Ovary (tissue), 9 donors: ENCODE results near the gene CRCP. TPM values are rescaled to one million over a fixed set of nuclear protein-coding genes. Genes with fewer than 3 reads are reported as not detected.

Source experiments
- DNase-seq, 5 donors: peaks; one replicate each; pipeline ENCODE4 v3.0.0-alpha.2; 2019 to 2020
- H3K27ac ChIP-seq, 2 donors: fragments of 200-600 bp; one replicate each; pipeline versions ENCODE4 v1.5.1 to v1.8.0; 2019 to 2022
- H3K27me3 ChIP-seq: fragments of 200-600 bp; one replicate; pipeline ENCODE4 v1.8.0; 2022
- H3K36me3 ChIP-seq: fragments of 200-600 bp; sonication (generic); one replicate; pipeline ENCODE4 v1.5.1; 2019
- H3K4me1 ChIP-seq: one replicate; pipeline ENCODE4 v1.8.1; 2013; ENCODE audit warnings: mild to moderate bottlenecking, moderate library complexity; ENCODE audit not compliant: insufficient read depth
- H3K4me3 ChIP-seq: fragments of 200-600 bp; sonication (generic); one replicate; pipeline ENCODE4 v1.5.1; 2017
- H3K9me3 ChIP-seq, 2 donors: fragments of 200-600 bp in 1 of 2; sonication (generic) in 1 of 2; one replicate each; pipeline versions ENCODE4 v1.5.1 to v1.8.1; 2013 to 2019; ENCODE audit warnings: mild to moderate bottlenecking in 1 of 2, moderate library complexity in 1 of 2
- CTCF ChIP-seq, 3 donors: fragments of 450-650 bp in 2 of 3; fragments of 200-600 bp in 1 of 3; IDR thresholded peaks; one replicate each; pipeline versions ENCODE4 v1.5.1 to v1.8.0; 2016 to 2022; ENCODE audit warnings: antibody characterized with exemption in 3 of 3, mild to moderate bottlenecking in 1 of 3
- EP300 ChIP-seq: sonication (generic); formaldehyde crosslinking; IDR thresholded peaks from one replicate; pipeline ENCODE4 v1.6.1; 2017; ENCODE audit warnings: antibody characterized with exemption
- POLR2A ChIP-seq: fragments of 450-650 bp; IDR thresholded peaks from one replicate; pipeline ENCODE4 v1.6.1; 2017; ENCODE audit warnings: antibody characterized with exemption, mild to moderate bottlenecking, moderate library complexity
- WGBS, 3 donors: extraction: QIAGEN DNeasy Blood & Tissue Kit in 1 of 3; methylation state at CpG; one replicate each; pipeline versions ENCODE4 v1.1.5 to v1.1.7; 2013 to 2017; 5-methylcytosine and 5-hydroxymethylcytosine counted together
- intact Hi-C, 4 donors: fragments of 100-400 bp; cut with DNase I; formaldehyde crosslinking; loops; one replicate each; pipeline versions ENCODE4 v1.11.0 to v1.15.1; 2022 to 2023
- polyA plus RNA-seq, 2 donors: library from polyadenylated mRNA; stranded (reverse); fragments of 200-250 nt in 1 of 2; fragments of 350-450 nt in 1 of 2; fragmentation: Illumina TruSeq in 1 of 2; extraction: RNeasy Lipid Tissue Mini Kit (QIAGEN cat#74804) in 1 of 2; gene quantifications; one replicate each; pipeline ENCODE4 v1.2.3, GENCODE V29; 2013 to 2014
- total RNA-seq, 7 donors: library from RNA; depleted of rRNA in 2 of 7; stranded (reverse); fragments of >200 nt in 2 of 7; fragmentation: NEBNext Ultra II Directional in 3 of 7; extraction: Animal tissue kit (Norgen Biotek cat#: 25700) in 3 of 7; gene quantifications; one replicate each; pipeline versions ENCODE4 v1.1.0 to v1.2.4, GENCODE V29; 2016 to 2023
- donor health status: DM: no; HTN: no; CAD: no; lungs with moderate emphysema.
- donor health status: DM: no; HTN: no; CAD: no.
- donor health status: Bipolar disorder and iron deficiency.
- donor health status: DM: yes; HTN: yes; CAD: no.
- donor health status: DM: no; HTN: no; CAD: no.
- donor health status: DM: yes; HTN: yes; CAD: no.

The CRCP gene
- total and polyA plus RNA-seq, 9 donors = 23.2 to 46.8 (median 29.1) TPM

- no peak overlapping the region for H3K4me3 ChIP-seq
- H3K36me3 ChIP-seq = no peaks in the 10 kb centered on the region
- no peak for DNase-seq
- 81 to 87% (median 84%) methylated on average over 3 of the region's 3 CpGs for WGBS, 3 donors
- no peaks in the 10 kb centered on the region for H3K27me3 ChIP-seq
- TF ChIP-seq POLR2A (no peak), EP300 (no peak), CTCF (IDR thresholded peaks at IDR 0.05) (no peak)
- intact Hi-C loops = no loop called here
- H3K9me3 ChIP-seq = no peaks in the 10 kb centered on the region
- H3K4me1 ChIP-seq = peaks cover 11% of the 10 kb centered on the region
- H3K27ac ChIP-seq = no peak overlapping the region
Measured at GRCh38 chr7:66157060-66157459, 42.4 kb downstream of the CRCP start.

- intact Hi-C loops = no loop called here
- WGBS, 3 donors = 88 to 91% (median 89%) methylated on average over 4 of the region's 4 CpGs
- TF ChIP-seq CTCF (IDR thresholded peaks at IDR 0.05) (no peak), POLR2A (no peak), EP300 (no peak)
Measured at GRCh38 chr7:66162622-66163021, 48.0 kb downstream of the CRCP start.

GRCh38 chr7:66163186-66163610 lies 48.6 kb downstream of the CRCP start:
- Histone ChIP-seq H3K4me3 (no peak overlapping the region), H3K4me1 (no peaks in the 10 kb centered on the region), H3K27ac (no peak overlapping the region), H3K9me3 (no peaks in the 10 kb centered on the region), H3K36me3 (no peaks in the 10 kb centered on the region), H3K27me3 (no peaks in the 10 kb centered on the region)
- TF ChIP-seq POLR2A = no peak
- no peak for TF ChIP-seq CTCF (IDR thresholded peaks at IDR 0.05)
- TF ChIP-seq EP300 = no peak
- intact Hi-C loops = no loop called here
- no peak for DNase-seq
- 97 to 100% (median 97%) methylated on average over 1 of the region's 1 CpG for WGBS, 3 donors

More at GRCh38 chr7:66162622-66163021, 48.0 kb downstream of the CRCP start:
- no peaks in the 10 kb centered on the region for H3K36me3 ChIP-seq
- no peaks in the 10 kb centered on the region for H3K27me3 ChIP-seq
- H3K4me1 ChIP-seq = no peaks in the 10 kb centered on the region
- no peak overlapping the region for H3K4me3 ChIP-seq
- no peak for DNase-seq
- no peak overlapping the region for H3K27ac ChIP-seq
- no peaks in the 10 kb centered on the region for H3K9me3 ChIP-seq

GRCh38 chr7:66164356-66164755 lies 49.7 kb downstream of the CRCP start:
- no peak overlapping the region for H3K4me3 ChIP-seq
- WGBS, 3 donors = 41 to 69% (median 59%) methylated on average over 7 of the region's 7 CpGs
- DNase-seq = no peak
- no peak overlapping the region for H3K27ac ChIP-seq
- no peak for TF ChIP-seq POLR2A
- no peaks in the 10 kb centered on the region for H3K27me3 ChIP-seq
- H3K9me3 ChIP-seq = no peaks in the 10 kb centered on the region
- intact Hi-C loops = no loop called here
- no peaks in the 10 kb centered on the region for H3K4me1 ChIP-seq
- no peaks in the 10 kb centered on the region for H3K36me3 ChIP-seq

GRCh38 chr7:66167773-66168387 lies 53.2 kb downstream of the CRCP start:
- no peaks in the 10 kb centered on the region for H3K9me3 ChIP-seq
- 62 to 72% (median 67%) methylated on average over 7 of the region's 7 CpGs for WGBS, 3 donors
- no peak overlapping the region for H3K4me3 ChIP-seq
- H3K27ac ChIP-seq = no peak overlapping the region
- H3K4me1 ChIP-seq = peaks cover 4% of the 10 kb centered on the region
- no peak for DNase-seq
- TF ChIP-seq EP300 (no peak), CTCF (IDR thresholded peaks at IDR 0.05) (no peak), POLR2A (no peak)
- no peaks in the 10 kb centered on the region for H3K27me3 ChIP-seq
- no peaks in the 10 kb centered on the region for H3K36me3 ChIP-seq
- intact Hi-C loops = no loop called here
